ENCODE measurements around the gene BABAM2.

BABAM2 gene

GRCh38 chr2:27980242-27980641 lies 89.7 kb downstream of the BABAM2 start:
- Histone ChIP-seq H3K4me3 (ENCODE audit: low read depth in 1 of 2, low read length in 2 of 2) (no peak overlapping the region), H3K27me3 (ENCODE audit: insufficient read depth, low read length, poor library complexity) (no peaks in the 10 kb centered on the region), H2AFZ (ENCODE audit: low read depth, low read length) (no peak overlapping the region), H3K4me2 (ENCODE audit: insufficient read depth, low read length) (no peak overlapping the region), H3K27ac (ENCODE audit: low read length) (0 out of 2 replicates have a peak overlapping the region, but pooled peaks have one; percentile 9), H4K20me1 (ENCODE audit: insufficient read depth, low read length) (no peaks in the 10 kb centered on the region), H3K36me3 (ENCODE audit: insufficient read depth, low read length) (no peaks in the 10 kb centered on the region), H3K9ac (ENCODE audit: low read depth, low read length) (no peak overlapping the region), H3K79me2 (ENCODE audit: insufficient read depth, low read length) (peaks cover 13% of the 10 kb centered on the region), H3K4me1 (ENCODE audit: insufficient read depth, low read length) (peaks cover 18% of the 10 kb centered on the region), H3K9me3 (ENCODE audit: insufficient read depth, low read length, severe bottlenecking) (peaks cover 6% of the 10 kb centered on the region)
- ATAC-seq (ENCODE audit: insufficient read depth, low read depth): peak; percentile 86
- TF ChIP-seq CTCF (IDR thresholded peaks at IDR 0.05; ENCODE audit: borderline replicate concordance, extremely low read depth, low read length, poor library complexity, severe bottlenecking) (no peak), EZH2 (IDR thresholded peaks at IDR 0.05; ENCODE audit: borderline replicate concordance, low read depth, low read length, severe bottlenecking) (no peak)
- no peak for DNase-seq

- no peak overlapping the region for H3K4me3 ChIP-seq (ENCODE audit: low read depth in 1 of 2, low read length in 2 of 2)
Observed at GRCh38 chr2:27984153-27984552, 93.6 kb downstream of the BABAM2 start.

DNA sequence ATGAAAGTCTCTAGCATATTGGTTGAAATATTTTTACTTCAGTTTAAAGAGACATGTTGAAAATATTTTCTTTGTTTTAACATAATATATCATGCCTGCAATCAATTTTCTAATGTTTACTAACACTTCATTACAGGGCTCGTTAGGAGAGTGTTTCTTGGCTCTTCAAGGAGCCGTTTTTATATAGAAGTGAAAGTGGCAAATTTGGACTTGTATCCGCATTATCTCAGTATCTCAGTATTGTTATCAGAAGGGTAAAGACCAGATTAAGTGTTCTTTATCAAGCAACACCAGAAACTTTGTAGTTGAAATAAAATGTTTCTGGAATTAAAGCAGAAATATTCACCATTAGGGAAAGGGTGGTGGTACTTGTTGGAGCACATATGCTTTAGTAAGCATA lies 97.8 kb downstream of the BABAM2 start:
- no peak overlapping the region for H3K4me3 ChIP-seq (ENCODE audit: low read depth in 1 of 2, low read length in 2 of 2)
- no peaks in the 10 kb centered on the region for H3K27me3 ChIP-seq (ENCODE audit: insufficient read depth, low read length, poor library complexity)
- H3K27ac ChIP-seq (ENCODE audit: low read length): no peak overlapping the region
- H3K79me2 ChIP-seq (ENCODE audit: insufficient read depth, low read length): peaks cover 5% of the 10 kb centered on the region; the same call in 1 of the 2 replicates
- DNase-seq: no peak
- no peaks in the 10 kb centered on the region for H3K36me3 ChIP-seq (ENCODE audit: insufficient read depth, low read length)
- ATAC-seq (ENCODE audit: insufficient read depth, low read depth): no peak
- H4K20me1 ChIP-seq (ENCODE audit: insufficient read depth, low read length): no peaks in the 10 kb centered on the region
- no peak for TF ChIP-seq EZH2 (IDR thresholded peaks at IDR 0.05; ENCODE audit: borderline replicate concordance, low read depth, low read length, severe bottlenecking)
- TF ChIP-seq CTCF (IDR thresholded peaks at IDR 0.05; ENCODE audit: borderline replicate concordance, extremely low read depth, low read length, poor library complexity, severe bottlenecking): no peak
- peaks cover 10% of the 10 kb centered on the region for H3K4me1 ChIP-seq (ENCODE audit: insufficient read depth, low read length)
- H3K9ac ChIP-seq (ENCODE audit: low read depth, low read length): no peak overlapping the region
- H3K9me3 ChIP-seq (ENCODE audit: insufficient read depth, low read length, severe bottlenecking): peaks cover 1% of the 10 kb centered on the region
- no peak overlapping the region for H3K4me2 ChIP-seq (ENCODE audit: insufficient read depth, low read length)
- H2AFZ ChIP-seq (ENCODE audit: low read depth, low read length): no peak overlapping the region

More at GRCh38 chr2:27984153-27984552, 93.6 kb downstream of the BABAM2 start:
- Histone ChIP-seq H2AFZ (ENCODE audit: low read depth, low read length) (no peak overlapping the region), H4K20me1 (ENCODE audit: insufficient read depth, low read length) (no peaks in the 10 kb centered on the region), H3K4me1 (ENCODE audit: insufficient read depth, low read length) (peaks cover 27% of the 10 kb centered on the region), H3K9ac (ENCODE audit: low read depth, low read length) (no peak overlapping the region), H3K27me3 (ENCODE audit: insufficient read depth, low read length, poor library complexity) (no peaks in the 10 kb centered on the region), H3K27ac (ENCODE audit: low read length) (no peak overlapping the region), H3K36me3 (ENCODE audit: insufficient read depth, low read length) (no peaks in the 10 kb centered on the region), H3K4me2 (ENCODE audit: insufficient read depth, low read length) (no peak overlapping the region), H3K9me3 (ENCODE audit: insufficient read depth, low read length, severe bottlenecking) (peaks cover 6% of the 10 kb centered on the region), H3K79me2 (ENCODE audit: insufficient read depth, low read length) (peaks cover 15% of the 10 kb centered on the region)
- TF ChIP-seq EZH2 (IDR thresholded peaks at IDR 0.05; ENCODE audit: borderline replicate concordance, low read depth, low read length, severe bottlenecking) (no peak), CTCF (IDR thresholded peaks at IDR 0.05; ENCODE audit: borderline replicate concordance, extremely low read depth, low read length, poor library complexity, severe bottlenecking) (no peak)
- ATAC-seq (ENCODE audit: insufficient read depth, low read depth) (no peak), DNase-seq (no peak)

DNA sequence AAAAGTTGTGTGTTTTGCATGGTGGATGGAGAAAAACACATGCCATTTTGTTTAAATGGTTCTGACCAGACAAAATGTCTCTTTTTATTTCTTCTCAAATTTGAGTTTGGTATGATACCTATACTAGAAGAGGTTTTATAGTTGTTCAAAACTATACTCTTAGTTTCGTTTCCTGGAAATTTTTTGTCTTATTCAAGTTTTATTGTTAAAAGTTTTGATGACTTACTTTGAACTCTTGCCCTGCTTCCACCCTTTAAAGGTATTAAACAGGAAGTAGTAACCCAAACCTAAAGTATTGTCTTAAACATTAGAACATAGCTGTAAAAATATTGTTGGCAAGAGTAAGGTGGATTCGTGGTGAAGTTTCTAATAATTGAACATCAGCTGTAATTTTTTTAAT lies 98.2 kb downstream of the BABAM2 start:
- Histone ChIP-seq H3K4me3 (ENCODE audit: low read depth in 1 of 2, low read length in 2 of 2) (no peak overlapping the region), H3K4me2 (ENCODE audit: insufficient read depth, low read length) (no peak overlapping the region), H3K79me2 (ENCODE audit: insufficient read depth, low read length) (peaks cover 4% of the 10 kb centered on the region; the same call in 1 of the 2 replicates), H4K20me1 (ENCODE audit: insufficient read depth, low read length) (no peaks in the 10 kb centered on the region), H3K4me1 (ENCODE audit: insufficient read depth, low read length) (peaks cover 10% of the 10 kb centered on the region), H2AFZ (ENCODE audit: low read depth, low read length) (no peak overlapping the region), H3K9me3 (ENCODE audit: insufficient read depth, low read length, severe bottlenecking) (no peaks in the 10 kb centered on the region), H3K27me3 (ENCODE audit: insufficient read depth, low read length, poor library complexity) (no peaks in the 10 kb centered on the region), H3K27ac (ENCODE audit: low read length) (no peak overlapping the region), H3K9ac (ENCODE audit: low read depth, low read length) (no peak overlapping the region), H3K36me3 (ENCODE audit: insufficient read depth, low read length) (no peaks in the 10 kb centered on the region)
- TF ChIP-seq EZH2 (IDR thresholded peaks at IDR 0.05; ENCODE audit: borderline replicate concordance, low read depth, low read length, severe bottlenecking) (no peak), CTCF (IDR thresholded peaks at IDR 0.05; ENCODE audit: borderline replicate concordance, extremely low read depth, low read length, poor library complexity, severe bottlenecking) (no peak)
- ATAC-seq (ENCODE audit: insufficient read depth, low read depth) (no peak), DNase-seq (no peak)

Measured in DND-41 (cell line).